Dendritic cell treated with granulocyte-macrophage colony-stimulating factor and Interleukin-4, amounts not matched to agents 40 ng/mL and 50 ng/mL, for 4 days (primary cell): ENCODE data around the gene PTGIR.

ENCODE experiments used
- H3K27ac Mint-ChIP-seq: one replicate; pipeline ENCODE4 v1.8.0; 2022; ENCODE audit warnings: mild to moderate bottlenecking, mixed read lengths
- H3K27me3 Mint-ChIP-seq: one replicate; pipeline ENCODE4 v1.8.0; 2022; ENCODE audit warnings: mild to moderate bottlenecking, mixed read lengths
- H3K36me3 Mint-ChIP-seq: one replicate; pipeline ENCODE4 v1.8.0; 2022; ENCODE audit warnings: low read depth, mixed read lengths
- H3K4me1 Mint-ChIP-seq: one replicate; pipeline ENCODE4 v1.8.0; 2022; ENCODE audit warnings: low read depth, mixed read lengths
- H3K4me3 Mint-ChIP-seq: one replicate; pipeline ENCODE4 v1.8.0; 2022; ENCODE audit warnings: mild to moderate bottlenecking, moderate library complexity, mixed read lengths
- H3K9me3 Mint-ChIP-seq: one replicate; pipeline ENCODE4 v1.8.0; 2022; ENCODE audit warnings: mixed read lengths
- intact Hi-C: fragments of 100-400 bp; cut with micrococcal nuclease; formaldehyde crosslinking; loops from one replicate; pipeline ENCODE4 v1.15.0; 2022

Gene PTGIR, protein sequence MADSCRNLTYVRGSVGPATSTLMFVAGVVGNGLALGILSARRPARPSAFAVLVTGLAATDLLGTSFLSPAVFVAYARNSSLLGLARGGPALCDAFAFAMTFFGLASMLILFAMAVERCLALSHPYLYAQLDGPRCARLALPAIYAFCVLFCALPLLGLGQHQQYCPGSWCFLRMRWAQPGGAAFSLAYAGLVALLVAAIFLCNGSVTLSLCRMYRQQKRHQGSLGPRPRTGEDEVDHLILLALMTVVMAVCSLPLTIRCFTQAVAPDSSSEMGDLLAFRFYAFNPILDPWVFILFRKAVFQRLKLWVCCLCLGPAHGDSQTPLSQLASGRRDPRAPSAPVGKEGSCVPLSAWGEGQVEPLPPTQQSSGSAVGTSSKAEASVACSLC

GRCh38 chr19:46624958-46625661, at the start of gene PTGIR:
PTGIR (minus strand) TSS chr19:46625089; CDS start chr19:46624225, 864 bp downstream.
- Mint-ChIP-seq H3K9me3 (no peaks in the 10 kb centered on the region), H3K36me3 (peaks cover 48% of the 10 kb centered on the region), H3K4me3 (peak within 1 kb of the TSS; percentile 94), H3K4me1 (peaks cover 90% of the 10 kb centered on the region), H3K27ac (peak within 1 kb of the TSS; percentile 93), H3K27me3 (peaks cover 4% of the 10 kb centered on the region)
- intact Hi-C loops, result no loop called here

DNA sequence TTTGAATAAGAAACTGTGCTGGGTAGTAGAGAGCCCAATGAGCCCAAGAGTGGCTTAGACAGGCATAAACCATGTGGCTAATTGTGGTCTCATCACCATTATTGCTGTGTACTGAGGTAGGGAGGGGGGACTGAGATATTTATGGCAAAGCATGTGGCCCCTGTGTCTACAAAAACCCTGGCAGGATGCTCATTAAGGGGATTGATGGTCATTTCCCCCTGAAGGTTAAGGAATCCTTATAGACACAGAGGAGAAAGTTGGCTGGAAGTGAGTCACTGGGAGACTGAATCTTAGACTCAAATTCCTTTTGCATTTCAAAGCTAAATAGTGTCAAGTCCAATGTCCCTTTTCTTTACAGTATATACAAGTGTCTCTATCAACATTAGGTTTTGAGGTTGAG, 45.9 kb upstream of the PTGIR start:
- Mint-ChIP-seq H3K4me1 (peaks cover 6% of the 10 kb centered on the region), H3K9me3 (no peaks in the 10 kb centered on the region), H3K36me3 (peaks cover 29% of the 10 kb centered on the region), H3K4me3 (no peak overlapping the region), H3K27me3 (peaks cover 1% of the 10 kb centered on the region), H3K27ac (no peak overlapping the region)
- intact Hi-C loops, result no loop called here

- Mint-ChIP-seq H3K27ac (no peak overlapping the region), H3K4me3 (no peak overlapping the region), H3K27me3 (peaks cover 9% of the 10 kb centered on the region), H3K9me3 (no peaks in the 10 kb centered on the region), H3K4me1 (no peaks in the 10 kb centered on the region), H3K36me3 (peaks cover 11% of the 10 kb centered on the region)
- intact Hi-C loops, result no loop called here
These were observed 43.8 kb upstream of the PTGIR start for GRCh38 chr19:46668662-46669061.

GRCh38 chr19:46665072-46665471, 40.2 kb upstream of the PTGIR start:
- Mint-ChIP-seq H3K27me3 (peaks cover 22% of the 10 kb centered on the region), H3K4me3 (no peak overlapping the region), H3K36me3 (no peaks in the 10 kb centered on the region), H3K9me3 (no peaks in the 10 kb centered on the region), H3K27ac (no peak overlapping the region), H3K4me1 (peaks cover 18% of the 10 kb centered on the region)
- intact Hi-C loops, result no loop called here

GRCh38 chr19:46661735-46662592, 37.1 kb upstream of the PTGIR start:
- peaks cover 34% of the 10 kb centered on the region for H3K4me1 Mint-ChIP-seq
- H3K4me3 Mint-ChIP-seq, result peak overlapping the region; percentile 67
- peaks cover 49% of the 10 kb centered on the region for H3K27me3 Mint-ChIP-seq
- peak overlapping the region; percentile 57 for H3K27ac Mint-ChIP-seq
- intact Hi-C loops, result loop anchor here (1.0 to 5.0 kb wide), 3 partner anchors 28 to 135 kb away; no protein-coding TSS in a partner anchor
- H3K9me3 Mint-ChIP-seq, result no peaks in the 10 kb centered on the region
- no peaks in the 10 kb centered on the region for H3K36me3 Mint-ChIP-seq

- Mint-ChIP-seq H3K27me3 (peaks cover 56% of the 10 kb centered on the region), H3K9me3 (no peaks in the 10 kb centered on the region), H3K36me3 (no peaks in the 10 kb centered on the region), H3K4me3 (peak within 1 kb of the TSS; percentile 67), H3K27ac (peak within 1 kb of the TSS; percentile 57), H3K4me1 (peaks cover 34% of the 10 kb centered on the region)
- intact Hi-C loops, result loop anchor here (1.0 to 5.0 kb wide), 2 partner anchors 27 to 134 kb away; no protein-coding TSS in a partner anchor
These were observed 36.3 kb upstream of the PTGIR start, which contains the start of gene DACT3 for GRCh38 chr19:46661020-46661731. DACT3 (minus strand) TSS chr19:46661182; CDS start chr19:46661064, 118 bp downstream.

DNA sequence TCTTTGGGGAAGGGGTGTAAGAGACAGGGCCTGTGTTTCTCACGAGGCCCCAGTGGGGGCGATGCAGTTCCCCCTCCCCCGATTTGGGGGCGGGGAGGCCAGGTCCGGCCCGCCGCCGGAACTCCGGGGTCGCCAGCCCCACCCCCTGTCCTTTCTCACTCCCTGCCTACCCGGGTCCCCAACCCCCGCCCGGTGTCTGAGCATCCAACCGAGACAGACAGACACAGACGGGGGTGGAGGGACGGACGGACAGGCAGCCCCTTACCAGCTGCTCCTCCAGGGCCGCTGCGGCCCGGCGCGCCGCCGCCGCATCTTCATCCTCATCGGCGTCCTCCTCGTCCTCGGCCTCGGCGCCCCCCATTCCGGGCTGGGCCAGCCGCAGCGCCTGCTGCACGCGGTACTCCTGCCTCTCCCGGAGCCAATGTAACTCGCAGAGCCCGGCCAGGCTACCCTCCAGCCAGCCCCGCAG, 35.7 kb upstream of the PTGIR start:
- H3K4me1 Mint-ChIP-seq, result peaks cover 34% of the 10 kb centered on the region
- no peaks in the 10 kb centered on the region for H3K9me3 Mint-ChIP-seq
- peaks cover 59% of the 10 kb centered on the region for H3K27me3 Mint-ChIP-seq
- H3K4me3 Mint-ChIP-seq, result peak overlapping the region; percentile 67
- peak overlapping the region; percentile 46 for H3K27ac Mint-ChIP-seq
- H3K36me3 Mint-ChIP-seq, result no peaks in the 10 kb centered on the region
- intact Hi-C loops, result loop anchor here (1.0 to 5.0 kb wide), 2 partner anchors 26 to 133 kb away; no protein-coding TSS in a partner anchor

GRCh38 chr19:46660008-46660517, 35.2 kb upstream of the PTGIR start:
- intact Hi-C loops, result loop anchor here (5.0 kb wide), 1 partner anchor 133 kb away; no protein-coding TSS in a partner anchor
- Mint-ChIP-seq H3K27me3 (peaks cover 63% of the 10 kb centered on the region), H3K27ac (peak overlapping the region; percentile 54), H3K36me3 (no peaks in the 10 kb centered on the region), H3K4me3 (peak overlapping the region; percentile 64), H3K9me3 (no peaks in the 10 kb centered on the region), H3K4me1 (peaks cover 34% of the 10 kb centered on the region)

DNA sequence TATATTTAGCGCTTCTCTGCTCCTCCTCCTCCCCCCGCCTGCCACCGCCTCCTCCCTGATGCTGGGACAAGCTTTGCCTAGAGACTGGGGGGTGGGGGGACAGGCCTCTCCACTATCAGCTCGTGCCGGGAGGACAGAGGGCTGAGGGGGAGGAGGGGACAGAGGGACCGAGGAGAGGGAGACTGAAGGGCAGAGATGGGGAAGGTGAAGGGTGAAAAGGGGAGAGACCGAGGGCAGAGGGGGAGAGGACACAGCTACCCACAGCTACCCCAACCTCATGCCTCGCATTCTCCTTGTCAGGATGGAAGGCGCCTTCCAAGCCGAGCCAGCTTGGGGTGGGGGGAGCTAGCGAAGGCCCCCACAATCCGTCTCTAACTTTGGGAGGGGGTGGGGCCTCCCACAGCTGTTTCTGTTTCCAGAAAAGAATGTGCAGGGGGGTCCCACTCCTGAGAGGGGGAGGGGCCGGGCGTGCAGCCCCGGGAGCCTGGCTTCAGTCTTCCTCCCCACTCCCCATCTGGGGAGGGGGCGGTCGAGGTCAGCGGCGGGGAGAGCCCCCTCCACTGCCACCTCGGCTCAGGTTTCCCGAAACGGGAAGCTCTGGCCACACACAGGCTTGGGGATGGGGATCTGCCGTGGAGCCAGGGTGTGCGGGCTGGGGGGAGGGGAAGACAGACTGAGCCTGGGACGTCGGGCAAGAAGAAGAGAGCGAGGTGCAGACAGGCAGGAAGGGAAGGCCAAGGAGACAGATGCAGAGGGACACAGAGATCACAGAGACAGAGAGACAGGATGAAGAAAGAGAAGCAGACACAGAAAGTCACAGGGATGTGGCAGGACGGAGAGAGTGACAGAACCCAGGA, 34.5 kb upstream of the PTGIR start:
- Mint-ChIP-seq H3K27ac (peak overlapping the region; percentile 54), H3K4me1 (peaks cover 34% of the 10 kb centered on the region), H3K36me3 (no peaks in the 10 kb centered on the region), H3K4me3 (peak overlapping the region; percentile 64), H3K9me3 (no peaks in the 10 kb centered on the region), H3K27me3 (peaks cover 67% of the 10 kb centered on the region)
- intact Hi-C loops, result loop anchor here (5.0 kb wide), 1 partner anchor 132 kb away; no protein-coding TSS in a partner anchor

GRCh38 chr19:46656541-46656940, 31.7 kb upstream of the PTGIR start:
- Mint-ChIP-seq H3K36me3 (no peaks in the 10 kb centered on the region), H3K4me1 (peaks cover 33% of the 10 kb centered on the region), H3K27me3 (peaks cover 76% of the 10 kb centered on the region), H3K9me3 (no peaks in the 10 kb centered on the region), H3K27ac (no peak overlapping the region), H3K4me3 (no peak overlapping the region)
- intact Hi-C loops, result no loop called here

GRCh38 chr19:46654621-46655152, 29.8 kb upstream of the PTGIR start:
- H3K4me1 Mint-ChIP-seq, result peaks cover 22% of the 10 kb centered on the region
- H3K36me3 Mint-ChIP-seq, result no peaks in the 10 kb centered on the region
- peaks cover 83% of the 10 kb centered on the region for H3K27me3 Mint-ChIP-seq
- no peak overlapping the region for H3K27ac Mint-ChIP-seq
- no peaks in the 10 kb centered on the region for H3K9me3 Mint-ChIP-seq
- H3K4me3 Mint-ChIP-seq, result no peak overlapping the region
- intact Hi-C loops, result no loop called here

DNA sequence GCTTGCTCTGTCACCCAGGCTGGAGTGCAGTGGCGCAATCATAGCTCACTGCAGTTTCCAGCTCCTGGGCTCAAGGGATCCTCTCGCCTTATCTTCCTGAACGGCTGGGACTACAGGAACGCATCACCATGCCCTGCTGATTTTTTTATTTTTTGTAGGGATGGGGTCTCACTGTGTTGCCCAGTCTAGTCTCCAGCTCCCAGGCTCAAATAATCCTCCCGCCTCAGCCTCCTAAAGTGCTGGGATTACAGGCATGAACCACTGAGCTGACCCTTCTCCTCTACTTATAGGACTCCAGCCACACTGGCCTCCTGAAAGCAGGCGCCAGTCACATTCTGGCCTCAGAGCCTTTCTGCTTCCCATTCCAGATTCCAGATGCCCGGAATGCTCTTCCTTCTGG, 25.6 kb upstream of the PTGIR start:
- H3K36me3 Mint-ChIP-seq, result no peaks in the 10 kb centered on the region
- H3K4me1 Mint-ChIP-seq, result peaks cover 24% of the 10 kb centered on the region
- no peak overlapping the region for H3K27ac Mint-ChIP-seq
- H3K4me3 Mint-ChIP-seq, result no peak overlapping the region
- no peaks in the 10 kb centered on the region for H3K9me3 Mint-ChIP-seq
- intact Hi-C loops, result no loop called here
- H3K27me3 Mint-ChIP-seq, result peaks cover 76% of the 10 kb centered on the region
